K562 (cell line): ENCODE results near the gene OPN1MW3.

Source experiments
- ESRRA ChIP-seq: fragments of 450-650 bp; IDR thresholded peaks from 2 replicates; pipeline ENCODE4 v1.6.1; 2014; ENCODE audit warnings: low read depth, mild to moderate bottlenecking, moderate library complexity, borderline replicate concordance
- FOXK2 ChIP-seq, 2 experiments: fragments of 450-650 bp; IDR thresholded peaks in 1 of 2; conservative IDR thresholded peaks in 1 of 2; 2 replicates each; pipeline ENCODE4 v1.6.1; 2016; ENCODE audit warnings: low read depth in 2 of 2, mild to moderate bottlenecking in 1 of 2
- MYC ChIP-seq, 2 experiments: fragments of 250-450 bp in 1 of 2; sonication (Bioruptor Pico) in 1 of 2; IDR thresholded peaks; 2 replicates each; pipeline versions ENCODE4 v1.5.1 to v1.6.1; 2012 to 2021; ENCODE audit warnings: low read depth in 2 of 2, borderline replicate concordance in 1 of 2, improper control_type of control experiment in 1 of 2, low read length in 1 of 2, mild to moderate bottlenecking in 1 of 2, moderate library complexity in 1 of 2
- POLR2A ChIP-seq: fragments of 450-650 bp; conservative IDR thresholded peaks from 2 replicates; pipeline ENCODE4 v1.6.1; 2016
- SIN3A ChIP-seq, 2 experiments: fragments of 150-350 bp in 1 of 2; IDR thresholded peaks; 2 replicates each; pipeline ENCODE4 v1.6.1; 2011 to 2016; ENCODE audit warnings: borderline replicate concordance in 2 of 2, low read depth in 2 of 2, low read length in 2 of 2, mild to moderate bottlenecking in 2 of 2, moderate library complexity in 2 of 2; ENCODE audit not compliant: control insufficient read depth in 1 of 2
- SMARCB1 ChIP-seq: IDR thresholded peaks from 2 replicates; pipeline ENCODE4 v1.6.1; 2011; ENCODE audit warnings: improper control_type of control experiment, low read depth; ENCODE audit not compliant: insufficient read length
- SREBF1 ChIP-seq: fragments of 150-350 bp; IDR thresholded peaks from 2 replicates; pipeline ENCODE4 v1.6.1; 2014; ENCODE audit warnings: antibody characterized with exemption, low read depth, low read length, borderline replicate concordance
- TAF15 ChIP-seq: fragments of 200-400 bp; formaldehyde crosslinking; IDR thresholded peaks from 2 replicates; pipeline ENCODE4 v1.6.1; 2017; ENCODE audit warnings: mild to moderate bottlenecking, low read depth, low read length, moderate library complexity
- ZNF699 ChIP-seq: fragments of 250-450 bp; sonication (Bioruptor Pico); IDR thresholded peaks from 2 replicates; pipeline ENCODE4 v1.8.0; 2021; ENCODE audit warnings: mild to moderate bottlenecking, moderate library complexity; ENCODE audit not compliant: insufficient replicate concordance
- TF ChIP-seq, protein P1 (sequence below): fragments of 200-800 bp; sonication (Bioruptor generic); IDR thresholded peaks from 2 replicates; pipeline ENCODE4 v1.6.1; 2016; ENCODE audit warnings: missing genetic modification characterization, missing compliant biosample characterization
- TF ChIP-seq, protein P2 (sequence below): sonication (generic); formaldehyde crosslinking; IDR thresholded peaks from 2 replicates; pipeline ENCODE4 v1.8.1; 2023; ENCODE audit warnings: mild to moderate bottlenecking, missing genetic modification reagents, moderate library complexity
- TF ChIP-seq, protein P3 (sequence below): fragments of 450-650 bp; formaldehyde crosslinking; IDR thresholded peaks from 2 replicates; pipeline ENCODE4 v1.4.0; 2020; ENCODE audit warnings: mild to moderate bottlenecking, moderate library complexity
- TF ChIP-seq, protein P4 (sequence below), 3 experiments: IDR thresholded peaks in 2 of 3; conservative IDR thresholded peaks in 1 of 3; 2 replicates each; pipeline ENCODE4 v1.5.1; 2011 to 2012; ENCODE audit warnings: low read length in 3 of 3, mild to moderate bottlenecking in 3 of 3, control low read depth in 2 of 3, improper control_type of control experiment in 1 of 3, inconsistent platforms in 1 of 3, low read depth in 1 of 3, mixed read lengths in 1 of 3, moderate library complexity in 1 of 3; ENCODE audit not compliant: insufficient read depth in 2 of 3
- TF ChIP-seq, protein P5 (sequence below): fragments of 450-650 bp; formaldehyde crosslinking; IDR thresholded peaks from 2 replicates; pipeline ENCODE4 v1.4.0; 2022; ENCODE audit warnings: missing genetic modification characterization

DNA sequence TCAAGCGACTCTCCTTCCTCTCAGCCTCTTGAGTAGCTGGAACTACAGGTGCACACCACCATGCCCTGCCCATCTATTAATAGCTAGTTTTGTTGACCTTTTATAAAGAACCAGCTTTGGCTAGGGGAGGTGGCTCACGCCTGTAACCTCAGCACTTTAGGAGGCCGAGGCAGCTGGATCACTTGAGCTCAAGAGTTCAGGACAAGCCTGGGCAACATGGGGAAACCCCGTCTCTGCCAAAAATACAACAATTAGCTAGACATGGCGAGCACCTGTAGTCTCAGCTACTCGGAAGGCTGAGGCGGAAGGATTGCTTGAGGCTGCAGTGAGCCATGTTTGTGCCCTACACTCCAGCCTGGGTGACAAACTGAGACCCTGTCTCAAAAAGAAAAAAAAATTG is 40.9 kb downstream of the OPN1MW3 start:
- TF ChIP-seq SREBF1 (no peak), TAF15 (no peak), SIN3A (IDR thresholded peaks at IDR 0.05; ENCODE audit: borderline replicate concordance in 2 of 2, control insufficient read depth in 1 of 2, low read depth in 2 of 2, low read length in 2 of 2) (no peak), ESRRA (no peak), ZNF699 (CRISPR knock-in tag) (no peak), POLR2A (no peak), SMARCB1 (no peak), FOXK2 (conservative IDR thresholded peaks at IDR 0.05 in 1 of 2, IDR thresholded peaks at IDR 0.05 in 1 of 2; ENCODE audit: low read depth in 2 of 2) (no peak), MYC (IDR thresholded peaks at IDR 0.05; ENCODE audit: low read depth, low read length) (no peak), MYC (CRISPR knock-in tag; IDR thresholded peaks at IDR 0.05; ENCODE audit: borderline replicate concordance, low read depth) (no peak)
- TF ChIP-seq, protein P1, sequence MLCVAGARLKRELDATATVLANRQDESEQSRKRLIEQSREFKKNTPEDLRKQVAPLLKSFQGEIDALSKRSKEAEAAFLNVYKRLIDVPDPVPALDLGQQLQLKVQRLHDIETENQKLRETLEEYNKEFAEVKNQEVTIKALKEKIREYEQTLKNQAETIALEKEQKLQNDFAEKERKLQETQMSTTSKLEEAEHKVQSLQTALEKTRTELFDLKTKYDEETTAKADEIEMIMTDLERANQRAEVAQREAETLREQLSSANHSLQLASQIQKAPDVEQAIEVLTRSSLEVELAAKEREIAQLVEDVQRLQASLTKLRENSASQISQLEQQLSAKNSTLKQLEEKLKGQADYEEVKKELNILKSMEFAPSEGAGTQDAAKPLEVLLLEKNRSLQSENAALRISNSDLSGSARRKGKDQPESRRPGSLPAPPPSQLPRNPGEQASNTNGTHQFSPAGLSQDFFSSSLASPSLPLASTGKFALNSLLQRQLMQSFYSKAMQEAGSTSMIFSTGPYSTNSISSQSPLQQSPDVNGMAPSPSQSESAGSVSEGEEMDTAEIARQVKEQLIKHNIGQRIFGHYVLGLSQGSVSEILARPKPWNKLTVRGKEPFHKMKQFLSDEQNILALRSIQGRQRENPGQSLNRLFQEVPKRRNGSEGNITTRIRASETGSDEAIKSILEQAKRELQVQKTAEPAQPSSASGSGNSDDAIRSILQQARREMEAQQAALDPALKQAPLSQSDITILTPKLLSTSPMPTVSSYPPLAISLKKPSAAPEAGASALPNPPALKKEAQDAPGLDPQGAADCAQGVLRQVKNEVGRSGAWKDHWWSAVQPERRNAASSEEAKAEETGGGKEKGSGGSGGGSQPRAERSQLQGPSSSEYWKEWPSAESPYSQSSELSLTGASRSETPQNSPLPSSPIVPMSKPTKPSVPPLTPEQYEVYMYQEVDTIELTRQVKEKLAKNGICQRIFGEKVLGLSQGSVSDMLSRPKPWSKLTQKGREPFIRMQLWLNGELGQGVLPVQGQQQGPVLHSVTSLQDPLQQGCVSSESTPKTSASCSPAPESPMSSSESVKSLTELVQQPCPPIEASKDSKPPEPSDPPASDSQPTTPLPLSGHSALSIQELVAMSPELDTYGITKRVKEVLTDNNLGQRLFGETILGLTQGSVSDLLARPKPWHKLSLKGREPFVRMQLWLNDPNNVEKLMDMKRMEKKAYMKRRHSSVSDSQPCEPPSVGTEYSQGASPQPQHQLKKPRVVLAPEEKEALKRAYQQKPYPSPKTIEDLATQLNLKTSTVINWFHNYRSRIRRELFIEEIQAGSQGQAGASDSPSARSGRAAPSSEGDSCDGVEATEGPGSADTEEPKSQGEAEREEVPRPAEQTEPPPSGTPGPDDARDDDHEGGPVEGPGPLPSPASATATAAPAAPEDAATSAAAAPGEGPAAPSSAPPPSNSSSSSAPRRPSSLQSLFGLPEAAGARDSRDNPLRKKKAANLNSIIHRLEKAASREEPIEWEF (CRISPR knock-in tag) = no peak
- TF ChIP-seq, protein P2, sequence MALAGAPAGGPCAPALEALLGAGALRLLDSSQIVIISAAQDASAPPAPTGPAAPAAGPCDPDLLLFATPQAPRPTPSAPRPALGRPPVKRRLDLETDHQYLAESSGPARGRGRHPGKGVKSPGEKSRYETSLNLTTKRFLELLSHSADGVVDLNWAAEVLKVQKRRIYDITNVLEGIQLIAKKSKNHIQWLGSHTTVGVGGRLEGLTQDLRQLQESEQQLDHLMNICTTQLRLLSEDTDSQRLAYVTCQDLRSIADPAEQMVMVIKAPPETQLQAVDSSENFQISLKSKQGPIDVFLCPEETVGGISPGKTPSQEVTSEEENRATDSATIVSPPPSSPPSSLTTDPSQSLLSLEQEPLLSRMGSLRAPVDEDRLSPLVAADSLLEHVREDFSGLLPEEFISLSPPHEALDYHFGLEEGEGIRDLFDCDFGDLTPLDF (CRISPR knock-in tag) = no peak
- TF ChIP-seq, protein P3, sequence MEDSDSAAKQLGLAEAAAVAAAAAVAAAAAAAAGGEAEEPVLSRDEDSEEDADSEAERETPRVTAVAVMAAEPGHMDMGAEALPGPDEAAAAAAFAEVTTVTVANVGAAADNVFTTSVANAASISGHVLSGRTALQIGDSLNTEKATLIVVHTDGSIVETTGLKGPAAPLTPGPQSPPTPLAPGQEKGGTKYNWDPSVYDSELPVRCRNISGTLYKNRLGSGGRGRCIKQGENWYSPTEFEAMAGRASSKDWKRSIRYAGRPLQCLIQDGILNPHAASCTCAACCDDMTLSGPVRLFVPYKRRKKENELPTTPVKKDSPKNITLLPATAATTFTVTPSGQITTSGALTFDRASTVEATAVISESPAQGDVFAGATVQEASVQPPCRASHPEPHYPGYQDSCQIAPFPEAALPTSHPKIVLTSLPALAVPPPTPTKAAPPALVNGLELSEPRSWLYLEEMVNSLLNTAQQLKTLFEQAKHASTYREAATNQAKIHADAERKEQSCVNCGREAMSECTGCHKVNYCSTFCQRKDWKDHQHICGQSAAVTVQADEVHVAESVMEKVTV (CRISPR knock-in tag) = no peak
- TF ChIP-seq, protein P4, sequence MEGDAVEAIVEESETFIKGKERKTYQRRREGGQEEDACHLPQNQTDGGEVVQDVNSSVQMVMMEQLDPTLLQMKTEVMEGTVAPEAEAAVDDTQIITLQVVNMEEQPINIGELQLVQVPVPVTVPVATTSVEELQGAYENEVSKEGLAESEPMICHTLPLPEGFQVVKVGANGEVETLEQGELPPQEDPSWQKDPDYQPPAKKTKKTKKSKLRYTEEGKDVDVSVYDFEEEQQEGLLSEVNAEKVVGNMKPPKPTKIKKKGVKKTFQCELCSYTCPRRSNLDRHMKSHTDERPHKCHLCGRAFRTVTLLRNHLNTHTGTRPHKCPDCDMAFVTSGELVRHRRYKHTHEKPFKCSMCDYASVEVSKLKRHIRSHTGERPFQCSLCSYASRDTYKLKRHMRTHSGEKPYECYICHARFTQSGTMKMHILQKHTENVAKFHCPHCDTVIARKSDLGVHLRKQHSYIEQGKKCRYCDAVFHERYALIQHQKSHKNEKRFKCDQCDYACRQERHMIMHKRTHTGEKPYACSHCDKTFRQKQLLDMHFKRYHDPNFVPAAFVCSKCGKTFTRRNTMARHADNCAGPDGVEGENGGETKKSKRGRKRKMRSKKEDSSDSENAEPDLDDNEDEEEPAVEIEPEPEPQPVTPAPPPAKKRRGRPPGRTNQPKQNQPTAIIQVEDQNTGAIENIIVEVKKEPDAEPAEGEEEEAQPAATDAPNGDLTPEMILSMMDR (IDR thresholded peaks at IDR 0.05 in 2 of 3, conservative IDR thresholded peaks at IDR 0.05 in 1 of 3; ENCODE audit: insufficient read depth in 2 of 3, low read depth in 1 of 3, low read length in 3 of 3) = no peak
- TF ChIP-seq, protein P5, sequence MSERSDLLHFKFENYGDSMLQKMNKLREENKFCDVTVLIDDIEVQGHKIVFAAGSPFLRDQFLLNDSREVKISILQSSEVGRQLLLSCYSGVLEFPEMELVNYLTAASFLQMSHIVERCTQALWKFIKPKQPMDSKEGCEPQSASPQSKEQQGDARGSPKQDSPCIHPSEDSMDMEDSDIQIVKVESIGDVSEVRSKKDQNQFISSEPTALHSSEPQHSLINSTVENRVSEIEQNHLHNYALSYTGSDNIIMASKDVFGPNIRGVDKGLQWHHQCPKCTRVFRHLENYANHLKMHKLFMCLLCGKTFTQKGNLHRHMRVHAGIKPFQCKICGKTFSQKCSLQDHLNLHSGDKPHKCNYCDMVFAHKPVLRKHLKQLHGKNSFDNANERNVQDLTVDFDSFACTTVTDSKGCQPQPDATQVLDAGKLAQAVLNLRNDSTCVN (CRISPR knock-in tag) = no peak
